Omental fat pad (tissue), 4 donors: ENCODE data around the gene NTN3. TPM values are rescaled to one million over a fixed set of nuclear protein-coding genes. Genes with fewer than 3 reads are reported as not detected.

Source experiments
- ATAC-seq: fragments of 150-250 bp; one replicate; pipeline ENCODE4 v1.9.1; 2016; ENCODE audit warnings: mild to moderate bottlenecking, moderate library complexity; ENCODE audit not compliant: low FRiP score
- DNase-seq: peaks from one replicate; pipeline ENCODE4 v3.0.0-alpha.2; 2019; ENCODE audit warnings: low spot score
- CTCF ChIP-seq, 3 donors: fragments of 450-650 bp; IDR thresholded peaks; one replicate each; pipeline ENCODE4 v1.5.1; 2016 to 2017; ENCODE audit warnings: antibody characterized with exemption in 3 of 3, mild to moderate bottlenecking in 3 of 3, moderate library complexity in 2 of 3
- small RNA-seq: library from RNA; depleted of rRNA; stranded (forward); fragments of <200 nt; gene quantifications from one replicate; pipeline ENCODE3, GENCODE V24; 2016
- total RNA-seq, 4 donors: library from RNA; depleted of rRNA; stranded (reverse); fragments of >200 nt; gene quantifications; one replicate each; pipeline ENCODE4 v1.1.0, GENCODE V29; 2016

NTN3 gene
- total RNA-seq, 4 donors from 2014 or later = 0.28 to 0.44 TPM; not detected in 2

GRCh38 chr16:2517954-2518605, 47.0 kb downstream of the NTN3 start:
- DNase-seq = no peak
- no peak for ATAC-seq

DNA sequence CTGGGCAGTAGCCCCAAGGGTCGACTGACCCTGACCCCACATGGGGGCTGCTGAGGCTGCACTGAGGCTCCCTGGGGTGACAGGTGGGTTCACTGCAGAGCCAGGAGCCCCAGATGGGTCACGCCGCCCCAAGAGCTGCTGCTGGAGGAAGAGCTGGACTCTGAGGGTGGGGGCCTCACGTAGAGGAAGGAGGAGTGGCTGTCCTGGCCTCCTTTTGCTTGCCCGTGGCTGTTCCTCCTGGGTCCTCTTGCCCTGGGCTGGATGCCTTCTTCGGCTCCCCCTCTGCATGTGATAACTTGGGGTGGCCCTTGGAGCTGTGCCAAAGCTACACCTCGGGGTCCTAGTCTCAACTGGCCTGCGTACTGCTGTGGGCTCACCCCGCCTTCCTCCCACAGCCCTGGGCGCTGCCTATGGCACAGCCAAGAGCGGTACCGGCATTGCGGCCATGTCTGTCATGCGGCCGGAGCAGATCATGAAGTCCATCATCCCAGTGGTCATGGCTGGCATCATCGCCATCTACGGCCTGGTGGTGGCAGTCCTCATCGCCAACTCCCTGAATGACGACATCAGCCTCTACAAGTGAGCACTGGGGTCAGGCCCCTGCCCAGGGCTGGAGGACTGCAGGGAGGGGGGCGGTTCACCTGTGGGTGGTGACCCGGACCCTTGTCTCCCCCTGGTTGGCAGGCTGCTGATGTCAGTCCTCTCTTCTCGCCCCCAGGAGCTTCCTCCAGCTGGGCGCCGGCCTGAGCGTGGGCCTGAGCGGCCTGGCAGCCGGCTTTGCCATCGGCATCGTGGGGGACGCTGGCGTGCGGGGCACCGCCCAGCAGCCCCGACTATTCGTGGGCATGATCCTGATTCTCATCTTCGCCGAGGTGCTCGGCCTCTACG, 48.0 kb downstream of the NTN3 start:
- ATAC-seq (no peak), DNase-seq (no peak)
- TF ChIP-seq CTCF (IDR thresholded peaks at IDR 0.05) = no peak

More at GRCh38 chr16:2517954-2518605, 47.0 kb downstream of the NTN3 start:
- no peak for TF ChIP-seq CTCF (IDR thresholded peaks at IDR 0.05)

GRCh38 chr16:2519711-2520080, 48.6 kb downstream of the NTN3 start:
- no peak for TF ChIP-seq CTCF (IDR thresholded peaks at IDR 0.05)
- peak; percentile 1 for ATAC-seq
- no peak for DNase-seq

DNA sequence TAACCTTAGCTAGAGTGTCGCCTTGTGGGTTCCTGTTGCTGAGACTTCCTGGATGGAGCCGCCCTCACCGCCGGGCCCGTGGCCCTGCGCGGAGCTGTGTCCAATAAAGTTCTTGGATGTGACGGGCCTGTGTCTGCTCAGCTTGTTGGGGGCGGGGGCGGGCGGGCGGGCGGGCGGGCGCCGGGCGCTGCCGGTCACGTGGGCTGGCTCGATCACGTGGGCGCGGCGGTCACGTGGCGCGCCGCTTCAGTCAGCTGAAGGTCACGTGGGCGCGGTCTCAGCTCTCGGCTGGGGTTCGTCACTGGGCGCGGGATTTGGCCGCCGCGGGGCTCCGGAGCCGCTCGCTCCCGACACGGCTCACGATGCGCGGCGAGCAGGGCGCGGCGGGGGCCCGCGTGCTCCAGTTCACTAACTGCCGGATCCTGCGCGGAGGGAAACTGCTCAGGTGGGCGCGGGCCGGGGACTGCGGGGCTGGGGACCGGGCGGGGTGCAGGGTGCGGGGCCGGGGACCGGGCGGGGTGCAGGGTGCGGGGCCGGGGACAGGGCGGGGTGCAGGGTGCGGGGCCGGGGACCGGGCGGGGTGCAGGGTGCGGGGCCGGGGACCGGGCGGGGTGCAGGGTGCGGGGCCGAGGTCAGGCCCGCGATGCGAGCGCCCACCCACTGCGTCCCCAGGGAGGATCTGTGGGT, 49.1 kb downstream of the NTN3 start, which contains the start of gene AMDHD2:
Gene AMDHD2 (plus strand): TSS at position 275 of the 687 bp plus-strand sequence. CDS start 88 bp downstream, at position 363.
- no peak for TF ChIP-seq CTCF (IDR thresholded peaks at IDR 0.05)
- DNase-seq = peak; percentile 82
- ATAC-seq = peak; percentile 58

- TF ChIP-seq CTCF (IDR thresholded peaks at IDR 0.05) = no peak
- no peak for ATAC-seq
- DNase-seq = no peak
Measured at GRCh38 chr16:2520784-2521531, 49.9 kb downstream of the NTN3 start.

Small RNAs within 50 kb of the gene (small RNA-seq; reads per million reads assigned to genes)
- not detected for gene AC093525.1
- not detected for gene MIR6768

Other genes with a start within 250 kb of the NTN3 start
- 10 to 100 TPM; 18.3 to 39.6 (median 25.7) TPM for gene E4F1, start 247.7 kb upstream of the NTN3 start, total RNA-seq
- gene DNASE1L2, start 234.9 kb upstream of the NTN3 start, total RNA-seq = under 1 TPM in 3 of 4 donors, not detected in 1; 0.63 to 0.93 (median 0.84) TPM
- 10 to 100 TPM; 26.2 to 66.5 (median 38.4) TPM for gene ECI1, start 219.7 kb upstream of the NTN3 start, total RNA-seq
- gene RNPS1, start 203.2 kb upstream of the NTN3 start, total RNA-seq = 100 to 1,000 TPM in 1 of 4 donors, 10 to 100 TPM in 3; 84.9 to 171 (median 92.2) TPM
- gene ABCA3, start 130.6 kb upstream of the NTN3 start, total RNA-seq = 10 to 100 TPM in 1 of 4 donors, 1 to 10 TPM in 3; 6.6 to 19.0 (median 8.0) TPM
- 1 to 10 TPM; 1.3 to 2.9 (median 2.5) TPM for gene CCNF, start 41.9 kb upstream of the NTN3 start, total RNA-seq
- 1 to 10 TPM in 1 of 4 donors, under 1 TPM in 1, not detected in 2; 0.50 to 1.1 TPM for gene TEDC2, start 11.2 kb upstream of the NTN3 start, total RNA-seq
- gene TBC1D24, start 3.8 kb downstream of the NTN3 start, total RNA-seq = 10 to 100 TPM; 10.4 to 19.4 (median 13.0) TPM
- gene ATP6V0C, start 42.7 kb downstream of the NTN3 start, total RNA-seq = 100 to 1,000 TPM in 1 of 4 donors, 10 to 100 TPM in 3; 43.5 to 113 (median 67.9) TPM
- gene AMDHD2, start 49.1 kb downstream of the NTN3 start, total RNA-seq = 10 to 100 TPM; 26.7 to 35.9 (median 30.7) TPM
- gene CEMP1, start 60.1 kb downstream of the NTN3 start, total RNA-seq = not detected
- 10 to 100 TPM; 22.2 to 34.5 (median 25.6) TPM for gene PDPK1, start 66.7 kb downstream of the NTN3 start, total RNA-seq
- gene KCTD5, start 211.2 kb downstream of the NTN3 start, total RNA-seq = 10 to 100 TPM; 10.9 to 21.1 (median 20.1) TPM
- 1 to 10 TPM in 2 of 4 donors, under 1 TPM in 2; 0.65 to 1.2 (median 1.0) TPM for gene PRSS27, start 248.9 kb downstream of the NTN3 start, total RNA-seq